Testis (tissue), 5 donors: ENCODE measurements around the gene PLA1A. TPM values are rescaled to one million over a fixed set of nuclear protein-coding genes. Genes with fewer than 3 reads are reported as not detected.
"Not testable (repeated sequence)": the region's sequence is repeated elsewhere in the genome, so short reads cannot be mapped to it uniquely, and the experiment has no call there.

ENCODE experiments used
- DNase-seq: peaks from one replicate; pipeline ENCODE4 v3.0.0-alpha.2; 2019
- H3K27ac ChIP-seq, 2 donors: fragments of 200-600 bp; sonication (generic); one replicate each; pipeline ENCODE4 v1.5.1; 2019
- H3K27me3 ChIP-seq: fragments of 200-600 bp; sonication (generic); one replicate; pipeline ENCODE4 v1.5.1; 2019
- H3K36me3 ChIP-seq: fragments of 200-600 bp; sonication (generic); one replicate; pipeline ENCODE4 v1.5.1; 2017; ENCODE audit warnings: low read depth; ENCODE audit errors: missing control alignments
- H3K4me1 ChIP-seq: fragments of 200-600 bp; sonication (generic); one replicate; pipeline ENCODE4 v1.5.1; 2019
- H3K4me3 ChIP-seq, 2 donors: fragments of 200-600 bp; sonication (generic); one replicate each; pipeline ENCODE4 v1.5.1; 2017 to 2019
- H3K9me3 ChIP-seq: fragments of 200-600 bp; sonication (generic); one replicate; pipeline ENCODE4 v1.5.1; 2017
- POLR2A ChIP-seq: fragments of 450-650 bp; IDR thresholded peaks from one replicate; pipeline ENCODE4 v1.6.1; 2017; ENCODE audit warnings: antibody characterized with exemption, mild to moderate bottlenecking, moderate library complexity
- WGBS, 2 donors: methylation state at CpG; one replicate each; pipeline ENCODE4 v1.1.5; 2018; 5-methylcytosine and 5-hydroxymethylcytosine counted together
- intact Hi-C: fragments of 100-400 bp; cut with DNase I; formaldehyde crosslinking; loops from one replicate; pipeline ENCODE4 v1.15.1; 2023; ENCODE audit warnings: low total_unique reads
- long read RNA-seq, 2 donors: transcript quantifications; one replicate each; lab custom pipeline, GENCODE V29; 2026
- polyA plus RNA-seq: library from polyadenylated mRNA; stranded (reverse); fragments of 350-450 nt; fragmentation: Illumina TruSeq; extraction: RNeasy Lipid Tissue Mini Kit (QIAGEN cat#74804); gene quantifications from one replicate; pipeline ENCODE4 v1.2.3, GENCODE V29; 2014; ENCODE audit warnings: low read depth, low replicate concordance; ENCODE audit not compliant: insufficient read depth
- total RNA-seq, 2 donors: library from RNA; depleted of rRNA; stranded (reverse); fragments of >200 nt; gene quantifications; one replicate each; pipeline ENCODE4 v1.2.3, GENCODE V29; 2016
- TF ChIP-seq, protein P1 (sequence below), 3 experiments: fragments of 450-650 bp in 2 of 3; fragments of 200-600 bp in 1 of 3; sonication (generic) in 1 of 3; IDR thresholded peaks; one replicate each; pipeline ENCODE4 v1.5.1; 2016 to 2019; ENCODE audit warnings: antibody characterized with exemption in 3 of 3, mild to moderate bottlenecking in 2 of 3, moderate library complexity in 1 of 3

PLA1A gene, protein sequence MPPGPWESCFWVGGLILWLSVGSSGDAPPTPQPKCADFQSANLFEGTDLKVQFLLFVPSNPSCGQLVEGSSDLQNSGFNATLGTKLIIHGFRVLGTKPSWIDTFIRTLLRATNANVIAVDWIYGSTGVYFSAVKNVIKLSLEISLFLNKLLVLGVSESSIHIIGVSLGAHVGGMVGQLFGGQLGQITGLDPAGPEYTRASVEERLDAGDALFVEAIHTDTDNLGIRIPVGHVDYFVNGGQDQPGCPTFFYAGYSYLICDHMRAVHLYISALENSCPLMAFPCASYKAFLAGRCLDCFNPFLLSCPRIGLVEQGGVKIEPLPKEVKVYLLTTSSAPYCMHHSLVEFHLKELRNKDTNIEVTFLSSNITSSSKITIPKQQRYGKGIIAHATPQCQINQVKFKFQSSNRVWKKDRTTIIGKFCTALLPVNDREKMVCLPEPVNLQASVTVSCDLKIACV
- total RNA-seq (1 to 10 TPM in 1 of 2 donors, under 1 TPM in 1; 0.87 to 2.7 TPM), polyA plus RNA-seq (8.7 TPM)
- long read RNA-seq, donor 1, partial matches to known transcripts: 0 of 1 reads
- long read RNA-seq, donor 1, other reads (novel, unspliced or antisense): 0 of 1 reads
- long read RNA-seq, donor 2: 0 reads

DNA sequence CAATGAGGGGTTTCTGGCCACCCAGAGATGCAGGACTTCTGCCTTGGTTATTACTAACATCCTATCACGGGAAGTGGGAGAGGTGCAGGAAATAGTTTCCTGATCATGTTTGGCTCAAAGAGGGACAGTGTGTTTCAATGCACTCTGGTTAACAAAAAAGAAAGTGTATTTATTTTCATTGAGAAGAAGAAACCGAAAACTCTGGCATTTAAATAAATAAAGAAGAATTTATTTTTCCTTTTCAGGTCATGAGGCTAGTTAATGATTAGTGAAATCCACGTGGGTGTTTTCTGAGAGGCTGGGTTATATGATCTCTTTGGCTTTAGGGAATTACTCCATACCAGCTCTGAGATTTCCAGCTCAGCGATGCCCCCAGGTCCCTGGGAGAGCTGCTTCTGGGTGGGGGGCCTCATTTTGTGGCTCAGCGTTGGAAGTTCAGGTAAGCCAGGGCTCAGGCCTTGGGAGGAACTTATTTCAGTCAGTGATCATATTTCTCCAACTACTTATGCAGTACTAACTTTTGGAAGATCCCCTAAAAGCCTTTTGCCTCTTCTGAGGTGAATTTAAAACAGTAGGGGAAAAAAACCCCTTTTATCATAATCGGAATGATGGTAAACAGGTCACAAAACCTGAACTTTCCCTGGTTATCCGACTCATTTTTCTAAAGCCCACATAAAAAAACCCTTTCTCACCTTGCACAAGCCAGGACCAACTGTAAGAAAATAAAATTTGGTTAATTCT is at the start of gene PLA1A:
PLA1A (plus strand) TSS at position 338 of the 741 bp plus-strand sequence; CDS start at position 367, 29 bp downstream.
- WGBS, 2 donors: 61 to 62% methylated on average over 7 of the region's 7 CpGs
- intact Hi-C loops: no loop called here
- TF ChIP-seq POLR2A: no peak
- TF ChIP-seq, protein P1, sequence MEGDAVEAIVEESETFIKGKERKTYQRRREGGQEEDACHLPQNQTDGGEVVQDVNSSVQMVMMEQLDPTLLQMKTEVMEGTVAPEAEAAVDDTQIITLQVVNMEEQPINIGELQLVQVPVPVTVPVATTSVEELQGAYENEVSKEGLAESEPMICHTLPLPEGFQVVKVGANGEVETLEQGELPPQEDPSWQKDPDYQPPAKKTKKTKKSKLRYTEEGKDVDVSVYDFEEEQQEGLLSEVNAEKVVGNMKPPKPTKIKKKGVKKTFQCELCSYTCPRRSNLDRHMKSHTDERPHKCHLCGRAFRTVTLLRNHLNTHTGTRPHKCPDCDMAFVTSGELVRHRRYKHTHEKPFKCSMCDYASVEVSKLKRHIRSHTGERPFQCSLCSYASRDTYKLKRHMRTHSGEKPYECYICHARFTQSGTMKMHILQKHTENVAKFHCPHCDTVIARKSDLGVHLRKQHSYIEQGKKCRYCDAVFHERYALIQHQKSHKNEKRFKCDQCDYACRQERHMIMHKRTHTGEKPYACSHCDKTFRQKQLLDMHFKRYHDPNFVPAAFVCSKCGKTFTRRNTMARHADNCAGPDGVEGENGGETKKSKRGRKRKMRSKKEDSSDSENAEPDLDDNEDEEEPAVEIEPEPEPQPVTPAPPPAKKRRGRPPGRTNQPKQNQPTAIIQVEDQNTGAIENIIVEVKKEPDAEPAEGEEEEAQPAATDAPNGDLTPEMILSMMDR (IDR thresholded peaks at IDR 0.05): no peak
- Histone ChIP-seq H3K36me3 (no peaks in the 10 kb centered on the region), H3K27me3 (no peaks in the 10 kb centered on the region), H3K27ac (peak within 1 kb of the TSS; percentile 36 to 77), H3K9me3 (no peaks in the 10 kb centered on the region), H3K4me1 (no peaks in the 10 kb centered on the region), H3K4me3 (no peak within 1 kb of the TSS)
- no peak for DNase-seq

DNA sequence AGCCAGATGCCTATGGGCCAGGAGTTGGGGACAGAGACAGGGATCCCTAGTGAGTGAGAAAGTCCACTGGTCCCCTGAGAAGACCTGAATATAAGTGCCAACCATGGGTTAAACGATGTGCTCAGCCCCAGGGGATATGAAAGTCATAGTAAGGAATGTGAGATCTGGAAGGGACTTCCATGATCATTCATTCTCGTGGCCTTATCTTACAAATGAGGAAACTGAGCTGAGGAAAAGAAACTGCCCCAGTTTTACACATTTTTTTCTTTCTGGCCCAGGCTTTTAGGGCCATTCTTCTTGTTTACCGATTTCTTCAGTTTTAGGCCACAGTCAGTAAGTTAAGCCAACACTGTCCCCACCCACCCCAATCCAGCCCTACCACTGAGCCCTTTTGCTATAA is 49.3 kb upstream of the PLA1A start:
- no peaks in the 10 kb centered on the region for H3K27me3 ChIP-seq

DNA sequence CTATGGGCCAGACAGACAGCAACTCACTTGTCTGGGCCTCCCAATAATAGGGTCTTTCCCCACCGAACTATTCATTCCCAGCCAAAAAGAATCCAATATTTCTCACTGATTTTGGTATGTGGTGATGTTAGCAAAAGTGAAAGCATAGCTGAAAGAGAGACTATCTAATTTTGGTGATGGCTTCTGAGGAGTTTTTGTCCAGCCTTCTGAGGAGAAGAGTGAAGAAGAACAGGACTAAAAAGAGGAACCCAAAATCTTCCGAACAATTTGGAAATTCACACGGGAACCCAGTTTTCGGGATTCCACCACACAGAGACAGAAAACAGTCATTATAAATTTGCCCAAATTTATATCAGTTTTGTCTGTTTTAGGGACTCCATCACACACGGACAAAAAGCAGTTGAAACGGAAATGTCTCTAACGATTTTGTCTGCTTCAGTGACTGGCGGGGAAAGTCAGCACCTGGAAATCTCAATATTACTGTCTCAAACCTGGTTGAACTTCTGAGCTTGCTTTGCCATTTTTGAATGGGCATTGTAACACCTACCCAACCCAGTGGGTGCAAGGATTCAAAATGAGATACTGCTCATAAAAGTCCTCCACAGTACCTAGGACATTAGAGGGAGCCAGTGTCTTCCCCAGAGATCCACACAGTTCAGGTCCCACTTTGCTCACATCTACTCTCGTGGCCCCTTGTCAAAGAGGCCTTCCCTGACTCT is 47.3 kb upstream of the PLA1A start:
- Histone ChIP-seq H3K27me3 (no peaks in the 10 kb centered on the region), H3K4me1 (no peaks in the 10 kb centered on the region), H3K9me3 (no peaks in the 10 kb centered on the region), H3K27ac (no peak overlapping the region), H3K4me3 (no peak overlapping the region), H3K36me3 (no peaks in the 10 kb centered on the region)
- TF ChIP-seq, protein P1 (IDR thresholded peaks at IDR 0.05): no peak
- no peak for TF ChIP-seq POLR2A
- DNase-seq: no peak
- intact Hi-C loops: no loop called here
- WGBS, 2 donors: 92 to 95% methylated on average over 9 of the region's 9 CpGs

More for the DNA sequence above, 49.3 kb upstream of the PLA1A start:
- intact Hi-C loops: no loop called here
- WGBS, 2 donors: 56 to 64% methylated on average over 3 of the region's 3 CpGs
- no peak for DNase-seq
- H3K27ac ChIP-seq: no peak overlapping the region
- no peaks in the 10 kb centered on the region for H3K36me3 ChIP-seq
- H3K9me3 ChIP-seq: no peaks in the 10 kb centered on the region
- no peaks in the 10 kb centered on the region for H3K4me1 ChIP-seq
- no peak overlapping the region for H3K4me3 ChIP-seq
- TF ChIP-seq POLR2A: no peak
- TF ChIP-seq, protein P1 (IDR thresholded peaks at IDR 0.05): no peak

DNA sequence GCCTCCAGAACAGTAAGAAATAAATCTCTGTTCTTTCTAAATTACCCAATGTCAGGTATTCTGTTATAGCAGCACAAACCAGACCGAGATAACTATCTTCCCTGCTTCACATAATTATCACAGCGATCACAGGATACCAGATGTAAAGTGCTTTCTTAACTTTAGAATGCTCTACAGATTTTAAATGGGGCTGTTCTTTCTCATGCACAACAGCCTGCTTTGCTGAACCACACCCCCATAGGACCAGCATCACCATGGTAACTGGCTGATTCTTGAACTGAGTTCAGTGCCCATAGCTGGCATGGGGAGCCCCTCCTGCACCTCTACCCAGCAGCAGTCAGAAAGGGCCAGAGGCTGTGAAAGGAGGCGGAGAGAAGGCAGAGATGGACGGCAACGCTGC is 46.1 kb upstream of the PLA1A start:
- WGBS, 2 donors: 63 to 68% methylated on average over 5 of the region's 5 CpGs
- intact Hi-C loops: no loop called here
- H3K27ac ChIP-seq: no peak overlapping the region
- no peak for DNase-seq
- H3K9me3 ChIP-seq: no peaks in the 10 kb centered on the region
- H3K27me3 ChIP-seq: no peaks in the 10 kb centered on the region
- no peak for TF ChIP-seq POLR2A
- TF ChIP-seq, protein P1 (IDR thresholded peaks at IDR 0.05): no peak
- no peaks in the 10 kb centered on the region for H3K4me1 ChIP-seq
- H3K4me3 ChIP-seq: no peak overlapping the region
- H3K36me3 ChIP-seq: no peaks in the 10 kb centered on the region

DNA sequence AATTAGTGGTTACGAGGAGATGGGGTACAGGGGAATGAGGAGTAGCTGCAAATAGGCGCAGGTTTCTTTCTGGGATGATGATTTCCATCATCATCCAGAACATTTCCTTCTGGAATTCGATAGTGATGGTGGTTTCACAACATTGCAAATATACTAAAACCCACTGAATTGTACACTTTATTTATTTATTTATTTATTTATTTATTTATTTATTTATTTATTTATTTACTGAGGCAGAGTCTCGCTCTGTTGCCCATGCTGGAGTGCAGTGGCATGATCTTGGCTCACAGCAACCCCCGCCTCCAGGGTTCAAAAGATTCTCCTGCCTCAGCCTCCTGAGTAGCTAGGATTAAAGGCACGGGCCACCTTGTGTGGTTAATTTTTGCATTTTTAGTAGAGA is 44.8 kb upstream of the PLA1A start:
- H3K27ac ChIP-seq, H3K4me1 ChIP-seq, intact Hi-C loops, H3K9me3 ChIP-seq, DNase-seq, H3K27me3 ChIP-seq, H3K4me3 ChIP-seq, H3K36me3 ChIP-seq: not testable (repeated sequence)
- WGBS, 2 donors: 86 to 87% methylated on average over 6 of the region's 6 CpGs
